D721Med (cell line): Measurements from ENCODE around the gene PGAP2.
A peak's percentile ranks its signal among the peaks of the same experiment; 100 is the strongest.

ENCODE experiments used
- DNase-seq: peaks from one replicate; pipeline ENCODE4 v3.0.0; 2011; ENCODE audit warnings: low spot score; ENCODE audit not compliant: insufficient read length
- FAIRE-seq: peaks from 2 replicates; lab custom pipeline; 2011; peaks lifted over from hg19 to GRCh38; lab: Jason Lieb, UNC
- TF ChIP-seq, protein P1 (sequence below): IDR thresholded peaks from 2 replicates; pipeline ENCODE4 v1.5.1; 2012; ENCODE audit warnings: mild to moderate bottlenecking, control low read depth; ENCODE audit not compliant: insufficient read depth; ENCODE audit errors: missing control alignments

The PGAP2 gene

DNA sequence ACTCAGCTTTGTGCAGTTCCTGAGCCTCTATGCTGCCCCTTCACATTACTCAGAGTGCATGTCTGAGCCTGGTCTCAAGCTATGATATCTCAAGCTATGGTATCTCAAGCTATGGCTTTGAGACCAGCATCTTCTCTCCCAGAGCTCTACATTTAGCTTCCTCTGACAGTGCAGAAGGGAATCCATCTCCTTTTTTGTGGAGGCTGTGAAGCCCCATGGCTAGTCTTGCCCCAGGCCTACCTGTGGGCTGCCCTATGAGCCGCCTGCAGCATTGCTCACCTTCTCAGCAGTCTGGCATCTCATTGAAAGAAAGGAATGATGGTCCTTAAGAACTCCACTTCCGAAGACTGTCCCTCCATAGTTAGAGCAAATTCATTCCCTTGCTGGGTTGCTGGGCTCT lies 12.6 kb downstream of the PGAP2 start:
- FAIRE-seq (no peak), DNase-seq (no peak)
- TF ChIP-seq, protein P1, sequence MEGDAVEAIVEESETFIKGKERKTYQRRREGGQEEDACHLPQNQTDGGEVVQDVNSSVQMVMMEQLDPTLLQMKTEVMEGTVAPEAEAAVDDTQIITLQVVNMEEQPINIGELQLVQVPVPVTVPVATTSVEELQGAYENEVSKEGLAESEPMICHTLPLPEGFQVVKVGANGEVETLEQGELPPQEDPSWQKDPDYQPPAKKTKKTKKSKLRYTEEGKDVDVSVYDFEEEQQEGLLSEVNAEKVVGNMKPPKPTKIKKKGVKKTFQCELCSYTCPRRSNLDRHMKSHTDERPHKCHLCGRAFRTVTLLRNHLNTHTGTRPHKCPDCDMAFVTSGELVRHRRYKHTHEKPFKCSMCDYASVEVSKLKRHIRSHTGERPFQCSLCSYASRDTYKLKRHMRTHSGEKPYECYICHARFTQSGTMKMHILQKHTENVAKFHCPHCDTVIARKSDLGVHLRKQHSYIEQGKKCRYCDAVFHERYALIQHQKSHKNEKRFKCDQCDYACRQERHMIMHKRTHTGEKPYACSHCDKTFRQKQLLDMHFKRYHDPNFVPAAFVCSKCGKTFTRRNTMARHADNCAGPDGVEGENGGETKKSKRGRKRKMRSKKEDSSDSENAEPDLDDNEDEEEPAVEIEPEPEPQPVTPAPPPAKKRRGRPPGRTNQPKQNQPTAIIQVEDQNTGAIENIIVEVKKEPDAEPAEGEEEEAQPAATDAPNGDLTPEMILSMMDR = no peak

DNA sequence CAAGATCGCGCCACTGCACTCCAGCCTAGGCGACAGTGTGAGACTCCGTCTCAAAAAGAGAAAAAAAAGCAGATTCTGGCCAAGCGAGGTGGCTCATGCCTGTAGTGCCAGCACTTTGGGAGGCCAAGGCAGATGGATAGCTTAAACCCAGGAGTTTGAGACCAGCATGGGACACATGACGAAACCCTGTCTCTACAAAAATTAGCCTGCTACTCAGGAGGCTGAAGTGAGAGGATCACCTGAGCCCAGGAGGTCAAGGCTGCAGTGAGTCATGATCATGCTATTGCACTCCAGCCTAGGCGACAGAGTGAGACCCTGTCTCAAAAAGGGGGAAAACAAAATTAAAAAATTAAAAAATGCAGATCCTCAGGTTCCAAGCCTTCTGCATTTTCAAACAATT lies 14.0 kb downstream of the PGAP2 start:
- TF ChIP-seq, protein P1 = no peak
- DNase-seq = no peak
- no peak for FAIRE-seq

DNA sequence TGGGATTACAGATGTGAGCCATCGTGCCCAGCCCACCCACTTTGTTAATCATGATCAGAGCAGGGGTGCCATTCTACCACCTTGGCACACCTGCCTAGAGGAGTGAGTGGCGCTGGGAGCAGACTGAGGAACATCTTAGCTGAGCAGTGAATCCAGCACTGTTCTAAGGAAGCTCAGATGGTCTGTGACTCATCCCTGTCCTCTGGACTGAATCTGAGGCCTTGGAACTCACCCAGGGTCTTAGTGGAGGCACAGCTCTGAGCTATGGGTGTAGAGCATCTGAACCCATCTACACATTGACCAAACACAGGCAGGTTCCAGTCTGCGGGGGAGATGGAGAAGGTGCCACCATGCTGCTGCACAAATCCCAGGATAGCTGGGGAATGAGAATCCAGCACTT lies 14.9 kb downstream of the PGAP2 start:
- DNase-seq (no peak), FAIRE-seq (no peak)
- TF ChIP-seq, protein P1 = no peak

DNA sequence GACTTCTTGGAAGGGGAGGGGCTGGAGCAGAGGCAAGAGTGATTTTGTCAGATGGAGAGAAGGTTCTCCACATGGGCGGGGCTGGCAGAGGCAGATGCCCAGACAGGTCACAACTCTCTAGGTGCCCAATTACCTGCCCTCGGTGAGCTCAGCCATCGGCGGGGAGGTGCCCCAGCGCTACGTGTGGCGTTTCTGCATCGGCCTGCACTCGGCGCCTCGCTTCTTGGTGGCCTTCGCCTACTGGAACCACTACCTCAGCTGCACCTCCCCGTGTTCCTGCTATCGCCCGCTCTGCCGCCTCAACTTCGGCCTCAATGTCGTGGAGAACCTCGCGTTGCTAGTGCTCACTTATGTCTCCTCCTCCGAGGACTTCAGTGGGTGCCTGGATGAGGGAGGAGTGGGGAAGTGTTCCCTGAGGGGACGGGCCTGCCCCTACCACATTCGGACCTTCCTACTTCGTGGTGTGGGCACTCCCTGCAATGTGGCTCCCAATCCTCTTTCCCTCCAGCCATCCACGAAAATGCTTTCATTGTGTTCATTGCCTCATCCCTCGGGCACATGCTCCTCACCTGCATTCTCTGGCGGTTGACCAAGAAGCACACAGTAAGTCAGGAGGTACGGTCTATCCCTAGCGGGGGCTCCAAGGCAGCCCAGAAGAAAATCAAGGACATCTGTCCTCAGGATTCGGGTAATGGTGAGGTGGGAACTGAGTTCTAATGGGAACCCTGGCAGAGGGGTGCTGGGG lies 15.6 kb downstream of the PGAP2 start:
- TF ChIP-seq, protein P1 = no peak
- DNase-seq = no peak
- no peak for FAIRE-seq

DNA sequence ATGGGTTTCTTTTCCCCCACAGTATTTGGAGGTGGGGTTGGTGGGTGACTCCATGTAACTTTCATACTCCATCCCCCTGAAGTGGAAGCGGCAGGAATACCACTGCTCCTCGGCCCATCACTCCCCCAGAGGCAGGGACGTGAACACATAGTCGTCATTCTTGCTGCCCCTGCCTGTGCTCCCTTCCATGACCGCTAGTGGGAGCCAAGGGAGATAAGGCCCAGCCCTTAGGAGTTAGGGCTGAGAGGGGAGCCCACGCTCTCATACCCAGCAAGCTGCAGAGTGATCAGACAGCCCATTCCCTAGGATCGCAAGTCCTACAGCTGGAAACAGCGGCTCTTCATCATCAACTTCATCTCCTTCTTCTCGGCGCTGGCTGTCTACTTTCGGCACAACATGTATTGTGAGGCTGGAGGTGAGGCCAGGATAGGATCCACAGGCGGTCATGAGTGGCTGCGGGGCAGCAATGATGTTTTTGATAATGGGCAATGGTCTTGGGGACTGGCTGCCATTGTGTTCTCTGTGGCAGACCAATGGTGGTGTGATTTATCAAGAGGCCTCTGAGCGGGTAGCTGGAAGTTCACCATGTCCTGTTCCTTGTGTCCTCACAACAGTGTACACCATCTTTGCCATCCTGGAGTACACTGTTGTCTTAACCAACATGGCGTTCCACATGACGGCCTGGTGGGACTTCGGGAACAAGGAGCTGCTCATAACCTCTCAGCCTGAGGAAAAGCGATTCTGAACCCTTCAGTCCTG lies 16.5 kb downstream of the PGAP2 start:
- no peak for DNase-seq
- FAIRE-seq = no peak
- TF ChIP-seq, protein P1 = peak; percentile 71

DNA sequence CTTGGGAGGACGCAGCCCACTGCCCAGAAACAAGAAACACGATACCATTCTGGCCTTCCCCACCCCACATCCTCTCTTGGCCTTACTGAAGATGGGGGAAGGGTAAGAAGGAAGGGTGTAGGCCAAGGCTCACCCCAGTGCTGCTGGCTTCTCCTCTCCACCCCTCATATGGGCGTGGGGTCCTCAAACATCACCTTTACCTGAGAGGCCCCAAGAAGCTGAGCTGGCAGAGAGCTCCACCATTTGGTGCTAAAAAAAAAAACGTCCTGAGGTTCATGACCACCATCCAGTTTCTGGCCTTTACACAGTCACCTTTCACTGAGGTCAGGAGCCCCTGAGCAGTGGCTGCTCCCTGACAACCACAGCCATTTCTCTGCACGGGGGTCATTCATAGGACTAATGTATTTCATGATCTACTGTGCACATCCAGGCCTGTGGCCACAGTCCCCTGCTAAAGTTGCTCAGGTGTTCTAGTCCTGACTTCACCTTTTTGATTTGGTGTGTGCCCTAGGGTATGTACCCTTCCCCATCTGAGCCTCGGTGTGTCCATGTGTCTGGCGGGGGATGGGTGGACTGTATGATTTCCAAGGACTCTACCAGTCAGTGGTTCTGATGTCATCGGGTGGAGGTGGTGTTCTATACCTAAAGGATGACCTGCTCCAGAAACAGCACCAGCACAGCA lies 17.3 kb downstream of the PGAP2 start:
- no peak for FAIRE-seq
- TF ChIP-seq, protein P1 = no peak
- no peak for DNase-seq
